ENCODE measurements around the gene ELF5. TPM values are rescaled to one million over a fixed set of nuclear protein-coding genes. Genes with fewer than 3 reads are reported as not detected.

ELF5 gene
- total and polyA plus RNA-seq, 2 of the 13 experiments (the other 11 are each of a cell fraction or from before 2014, with no cell fraction given), result 0.51 to 2.6 TPM

- TF ChIP-seq ZNF142 (CRISPR knock-in tag; IDR thresholded peaks at IDR 0.05), result no peak
- no peak for TF ChIP-seq MTF1 (CRISPR knock-in tag; IDR thresholded peaks at IDR 0.05)
- peak; percentile 46; the same call in 1 of the 2 replicates for TF ChIP-seq PHF21A (CRISPR knock-in tag; IDR thresholded peaks at IDR 0.05)
- TF ChIP-seq PRMT3 (CRISPR knock-in tag; IDR thresholded peaks at IDR 0.05; ENCODE audit: borderline replicate concordance, low read depth), result no peak
- TF ChIP-seq FUBP1 (CRISPR knock-in tag; IDR thresholded peaks at IDR 0.05; ENCODE audit: borderline replicate concordance), result no peak
- TF ChIP-seq SAP130 (CRISPR knock-in tag; IDR thresholded peaks at IDR 0.05; ENCODE audit: low read depth), result peak; percentile 61
- TF ChIP-seq FOXP1 (IDR thresholded peaks at IDR 0.05), result no peak
- peak; percentile 45; the same call in 1 of the 2 replicates for TF ChIP-seq FOXP1 (CRISPR knock-in tag; IDR thresholded peaks at IDR 0.05)
- TF ChIP-seq TFAP4 (IDR thresholded peaks at IDR 0.05; ENCODE audit: borderline replicate concordance, low read depth), result peak; percentile 46; the same call in 1 of the 2 replicates
- TF ChIP-seq RARA (CRISPR knock-in tag; IDR thresholded peaks at IDR 0.05), result peak; percentile 97
- TF ChIP-seq ZNF879 (CRISPR knock-in tag; IDR thresholded peaks at IDR 0.05), result no peak
- TF ChIP-seq ZNF564 (CRISPR knock-in tag; IDR thresholded peaks at IDR 0.05), result no peak
- TF ChIP-seq GATAD2A (CRISPR knock-in tag; IDR thresholded peaks at IDR 0.05), result peak; percentile 49; the same call in 1 of the 2 replicates
- no peak for TF ChIP-seq ZNF703 (CRISPR knock-in tag; IDR thresholded peaks at IDR 0.05; ENCODE audit: borderline replicate concordance)
- TF ChIP-seq GFI1 (CRISPR knock-in tag; IDR thresholded peaks at IDR 0.05; ENCODE audit: borderline replicate concordance), result peak; percentile 25; the same call in 1 of the 2 replicates
- peak; percentile 58; the same call in 1 of the 2 replicates for TF ChIP-seq TBX2 (CRISPR knock-in tag; IDR thresholded peaks at IDR 0.05; ENCODE audit: borderline replicate concordance)
- TF ChIP-seq THRA (CRISPR knock-in tag; IDR thresholded peaks at IDR 0.05; ENCODE audit: borderline replicate concordance), result peak; percentile 58; the same call in 1 of the 2 replicates
- TF ChIP-seq ZNF317 (CRISPR knock-in tag; IDR thresholded peaks at IDR 0.05), result no peak
- TF ChIP-seq ZNF644 (CRISPR knock-in tag; IDR thresholded peaks at IDR 0.05; ENCODE audit: low read depth), result no peak
- no peak for TF ChIP-seq ERF (CRISPR knock-in tag; IDR thresholded peaks at IDR 0.05)
- TF ChIP-seq ISL2 (CRISPR knock-in tag; IDR thresholded peaks at IDR 0.05), result 0 out of 2 replicates have a peak, but pooled peaks have one; percentile 30
- peak; percentile 29; the same call in 1 of the 2 replicates for TF ChIP-seq FOXJ3 (CRISPR knock-in tag; IDR thresholded peaks at IDR 0.05; ENCODE audit: borderline replicate concordance)
- no peak for TF ChIP-seq ZFP36L1 (CRISPR knock-in tag; IDR thresholded peaks at IDR 0.05)
Measured at GRCh38 chr11:34433899-34434298, 79.7 kb downstream of the ELF5 start (continued).

Measured in HepG2 (cell line).